GM21423 (cell line): ENCODE measurements around the gene MINK1.
"Not testable (repeated sequence)": the region's sequence is repeated elsewhere in the genome, so short reads cannot be mapped to it uniquely, and the experiment has no call there.

Experiments used
- ATAC-seq: cut with Tn5 transposase; IDR thresholded peaks from one replicate; pipeline ENCODE4 v1.9.1; 2021; ENCODE audit warnings: mild to moderate bottlenecking, moderate library complexity; ENCODE audit not compliant: unreplicated experiment

Gene MINK1

DNA sequence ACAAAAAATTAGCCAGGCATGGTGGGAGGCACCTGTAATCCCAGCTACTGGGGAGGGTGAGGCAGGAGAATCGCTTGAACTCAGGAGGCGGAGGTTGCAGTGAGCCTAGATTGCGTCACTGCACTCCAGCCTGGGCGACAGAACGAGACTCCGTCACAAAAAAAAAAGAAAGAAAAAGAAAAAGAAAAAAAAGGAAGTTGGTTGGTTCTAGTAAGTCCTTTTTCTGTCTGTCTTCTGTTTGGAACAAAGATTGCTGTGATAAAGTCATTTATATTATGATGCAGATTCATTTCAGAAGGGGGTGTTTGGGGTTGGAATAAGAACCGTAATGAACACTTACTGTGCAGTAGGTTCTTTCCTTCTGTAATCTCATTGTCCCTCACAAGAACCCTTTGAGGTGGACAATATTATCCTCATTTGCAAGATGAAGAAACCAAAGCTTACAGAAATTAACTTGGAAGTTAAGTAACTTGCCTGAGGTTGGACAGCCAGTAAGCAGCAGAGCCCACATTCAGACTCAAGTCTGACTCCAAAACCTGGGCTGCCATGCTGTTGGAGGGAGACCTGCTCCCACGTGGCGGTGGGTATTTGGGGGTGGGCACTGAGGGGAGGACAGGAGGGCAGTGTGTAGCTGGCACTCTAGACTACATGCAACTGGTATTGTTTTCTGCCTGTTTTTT is 10.3 kb downstream of the MINK1 start:
- no peak for ATAC-seq

DNA sequence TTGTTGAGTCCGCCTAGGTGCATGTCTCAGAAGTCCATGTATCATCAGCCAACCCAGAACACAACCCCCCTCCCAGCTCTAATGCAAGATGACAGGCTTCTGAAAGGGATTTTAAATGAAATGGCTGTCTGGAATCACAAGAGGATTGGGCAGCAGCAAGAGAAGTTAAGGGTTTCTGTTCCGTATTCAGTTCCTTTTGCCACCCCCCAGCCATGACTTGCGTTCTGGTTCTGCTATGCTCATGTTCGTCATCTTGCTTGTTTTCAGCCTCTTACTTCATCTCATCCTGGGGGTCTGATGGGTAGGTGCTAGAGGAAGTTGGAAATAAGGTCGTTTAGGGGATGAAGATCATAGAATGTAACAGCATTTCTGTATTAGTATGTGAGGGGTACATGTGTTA is 12.0 kb downstream of the MINK1 start:
- no peak for ATAC-seq

DNA sequence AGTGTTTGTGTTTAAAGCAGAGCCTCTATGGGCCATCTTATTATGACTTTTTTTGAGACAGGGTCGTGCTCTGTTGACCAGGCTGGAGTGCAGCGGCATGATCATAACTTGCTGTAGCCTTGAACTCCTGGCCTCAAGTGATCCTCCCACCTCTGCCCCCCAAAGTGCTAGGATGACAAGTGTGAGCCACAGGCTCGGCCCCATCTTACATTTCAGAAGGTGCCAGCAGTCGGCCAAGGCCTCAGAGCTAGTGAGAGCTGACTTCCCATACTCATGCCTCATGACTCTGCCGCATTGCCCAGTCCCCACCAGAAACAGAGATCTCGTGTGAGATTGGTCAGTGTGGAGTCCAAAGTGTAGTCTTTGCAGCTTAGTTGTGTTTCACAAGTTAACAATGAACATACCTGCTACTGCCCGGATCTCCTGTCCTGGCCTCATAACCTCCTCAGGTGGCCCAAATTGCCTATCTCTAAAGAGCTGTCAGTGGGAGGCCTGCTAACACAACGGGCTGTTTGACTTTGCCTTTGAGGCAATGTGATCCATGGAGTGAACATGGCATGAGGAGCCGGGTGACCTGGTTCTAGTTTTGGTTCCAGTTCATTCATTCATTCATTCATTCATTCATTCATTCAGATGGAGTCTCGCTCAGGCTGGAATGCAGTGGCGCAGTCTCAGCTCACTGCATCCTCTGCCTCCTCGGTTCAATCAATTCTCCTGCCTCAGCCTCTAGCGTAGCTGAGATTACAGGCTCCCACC is 13.7 kb downstream of the MINK1 start:
- no peak for ATAC-seq

DNA sequence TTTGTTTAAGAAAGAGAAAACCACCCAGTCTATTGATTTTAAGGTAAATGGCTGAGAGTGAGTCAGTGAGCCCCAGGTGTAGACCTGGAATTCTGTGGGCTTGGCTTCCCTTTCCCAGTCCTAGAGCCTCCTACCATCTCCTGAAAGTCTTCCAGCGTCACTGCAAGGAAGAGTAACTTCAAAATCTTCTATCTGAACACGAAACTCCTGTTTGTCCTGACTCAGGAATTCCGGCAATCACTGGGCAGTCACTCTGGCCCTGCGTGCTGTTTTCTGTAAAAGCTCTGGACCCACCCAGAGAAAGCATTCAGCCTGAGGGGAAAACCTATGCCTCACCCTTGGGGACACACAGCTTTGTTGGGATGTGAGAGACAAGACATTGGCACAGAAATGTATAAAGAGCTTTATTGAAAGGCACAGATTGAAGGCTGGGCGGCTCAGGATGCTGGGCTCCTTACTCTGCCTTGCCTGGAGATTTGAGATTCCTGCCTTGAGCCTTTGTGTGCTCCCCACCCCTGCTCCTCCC is 15.9 kb downstream of the MINK1 start:
- no peak for ATAC-seq

DNA sequence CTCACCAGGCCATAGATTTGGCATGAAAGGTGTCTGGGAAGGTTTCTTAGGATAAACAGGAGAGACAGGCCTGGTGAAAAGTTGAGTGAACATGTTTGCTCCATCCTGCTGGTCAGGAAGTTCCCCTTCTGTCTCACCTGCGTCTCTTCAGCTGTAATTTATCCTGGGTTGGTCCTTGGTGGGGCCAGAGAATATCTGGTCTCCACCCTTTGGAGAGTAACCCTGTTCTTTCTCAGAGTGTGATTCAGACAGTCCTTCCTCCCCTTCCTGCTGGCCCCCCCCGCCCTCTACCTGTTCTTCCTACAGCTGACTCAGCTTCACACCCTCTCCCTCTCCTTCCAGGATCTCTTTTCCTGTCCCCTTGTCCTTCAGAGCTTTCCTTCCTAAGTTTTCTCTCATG is 17.1 kb downstream of the MINK1 start:
- no peak for ATAC-seq

DNA sequence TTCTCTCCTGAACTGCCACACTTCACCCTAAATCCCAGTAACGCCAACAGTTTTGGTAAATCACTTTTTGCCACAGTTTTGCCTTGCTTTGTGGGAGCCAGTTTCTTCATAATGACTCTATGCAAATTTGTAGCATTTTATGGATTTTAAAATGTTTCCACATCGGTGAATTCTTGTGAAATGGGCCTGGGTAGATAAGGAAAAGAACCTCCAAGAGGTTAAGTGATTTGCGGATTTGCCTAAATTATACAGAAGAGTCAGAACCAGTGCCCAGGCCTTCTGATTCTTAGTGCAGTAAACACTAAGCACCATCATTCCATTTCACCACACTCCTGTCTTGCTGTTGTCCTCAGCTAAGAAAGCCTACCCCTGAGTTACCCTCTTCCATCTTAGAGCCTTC is 17.9 kb downstream of the MINK1 start:
- ATAC-seq = no peak

DNA sequence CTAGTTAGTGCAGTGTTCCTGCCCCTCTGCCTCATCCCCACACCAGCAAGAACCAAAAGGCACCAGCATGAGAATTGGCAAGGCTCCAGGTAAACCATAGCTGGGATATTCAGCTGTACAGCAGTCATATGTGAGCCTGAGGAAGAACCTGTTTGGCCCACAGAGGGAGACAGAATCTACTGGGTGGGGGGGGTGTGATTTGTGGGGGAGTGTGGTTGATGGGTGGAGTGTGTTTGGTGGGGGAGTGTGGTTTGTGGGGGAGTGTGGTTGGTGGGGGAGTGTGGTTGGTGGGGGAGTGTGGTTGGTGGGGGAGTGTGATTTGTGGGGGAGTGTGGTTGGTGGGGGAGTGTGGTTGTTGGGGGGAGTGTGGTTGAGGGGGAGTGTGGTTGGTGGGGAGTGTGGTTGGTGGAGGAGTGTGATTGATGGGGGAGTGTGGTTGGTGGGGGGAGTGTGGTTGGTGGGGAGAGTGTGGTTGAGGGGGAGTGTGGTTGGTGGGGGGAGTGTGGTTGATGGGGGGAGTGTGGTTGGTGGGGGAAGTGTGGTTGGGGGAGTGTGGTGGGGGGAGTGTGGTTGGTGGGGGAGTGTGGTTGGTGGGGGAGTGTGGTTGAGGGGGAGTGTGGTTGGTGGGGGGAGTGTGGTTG is 19.5 kb downstream of the MINK1 start:
- no peak for ATAC-seq

DNA sequence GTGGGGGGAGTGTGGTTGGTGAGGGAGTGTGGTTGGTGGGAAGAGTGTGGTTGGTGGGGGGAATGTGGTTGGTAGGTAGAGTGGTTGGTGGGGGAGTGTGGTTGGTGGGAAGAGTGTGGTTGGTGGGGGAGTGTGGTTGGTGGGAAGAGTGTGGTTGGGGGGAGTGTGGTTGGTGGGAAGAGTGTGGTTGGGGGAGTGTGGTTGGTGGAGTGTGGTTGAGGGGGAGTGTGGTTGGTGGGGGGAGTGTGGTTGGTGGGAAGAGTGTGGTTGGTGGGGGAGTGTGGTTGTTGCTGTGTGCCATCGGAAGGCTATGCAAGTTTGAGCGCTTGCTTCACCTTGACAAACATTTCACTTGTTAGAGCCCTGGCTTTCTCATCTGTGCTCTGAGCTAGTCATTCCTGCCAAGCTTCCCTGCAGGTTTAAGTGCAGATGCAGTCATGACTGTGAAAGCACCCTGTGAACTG is 20.1 kb downstream of the MINK1 start:
- no peak for ATAC-seq

DNA sequence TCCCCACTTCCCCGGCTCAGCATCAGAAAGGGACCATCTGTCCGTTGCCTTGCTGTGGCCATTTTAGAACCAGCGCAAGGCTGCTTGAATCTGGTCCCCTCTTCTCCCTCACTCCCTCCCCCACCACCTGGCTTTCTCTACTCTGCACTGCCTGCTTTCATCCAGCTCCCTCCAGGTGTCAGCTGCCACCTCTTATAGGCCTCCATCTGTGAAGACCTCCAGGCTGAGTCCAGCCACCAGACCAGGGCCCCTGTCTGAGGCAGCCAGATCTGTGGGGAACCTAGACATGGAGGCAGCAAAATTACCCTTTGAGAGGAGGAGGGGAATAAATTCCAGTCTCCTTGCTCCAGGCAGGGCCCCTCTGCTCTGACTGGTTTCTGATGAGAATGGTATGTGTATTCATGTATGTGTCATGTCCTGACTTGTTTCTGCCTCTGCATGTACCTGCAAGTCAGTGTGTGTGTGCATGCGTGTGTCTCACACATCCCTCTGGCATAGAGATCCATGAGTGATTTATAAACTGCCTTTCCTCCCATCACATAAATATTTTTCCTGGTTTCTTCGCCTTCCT is 21.1 kb downstream of the MINK1 start:
- ATAC-seq = no peak

DNA sequence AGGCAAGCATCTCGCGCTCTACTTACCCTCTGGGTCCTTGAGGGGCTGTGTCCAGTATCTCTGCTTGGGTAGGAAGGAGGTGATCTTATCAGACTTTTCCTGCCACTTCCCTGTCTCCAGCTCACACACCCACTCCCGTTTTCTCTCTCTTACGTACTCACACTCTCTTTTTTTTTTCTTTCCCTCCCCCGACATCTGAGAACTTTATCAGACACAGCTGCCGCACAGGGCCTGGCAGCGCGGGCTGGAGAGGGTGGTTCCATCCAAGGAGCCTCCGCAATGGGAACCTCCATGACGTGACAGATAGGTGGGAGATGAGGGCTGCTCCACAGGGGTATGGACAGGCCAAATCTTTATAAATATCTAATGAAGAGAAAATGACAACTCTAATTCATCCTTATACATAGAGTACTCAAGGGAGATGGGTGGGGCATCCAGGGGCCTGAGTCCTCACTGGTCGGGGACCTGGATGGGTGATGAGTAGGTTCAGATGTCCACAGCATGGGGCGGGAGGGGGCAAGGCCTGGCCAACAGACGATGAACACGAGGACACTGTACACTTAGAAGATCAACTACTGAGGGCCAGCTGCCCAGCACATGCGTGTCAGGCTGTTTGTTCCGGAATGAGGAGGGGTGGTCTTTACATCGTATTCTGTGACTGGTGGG is 23.3 kb downstream of the MINK1 start:
- no peak for ATAC-seq

DNA sequence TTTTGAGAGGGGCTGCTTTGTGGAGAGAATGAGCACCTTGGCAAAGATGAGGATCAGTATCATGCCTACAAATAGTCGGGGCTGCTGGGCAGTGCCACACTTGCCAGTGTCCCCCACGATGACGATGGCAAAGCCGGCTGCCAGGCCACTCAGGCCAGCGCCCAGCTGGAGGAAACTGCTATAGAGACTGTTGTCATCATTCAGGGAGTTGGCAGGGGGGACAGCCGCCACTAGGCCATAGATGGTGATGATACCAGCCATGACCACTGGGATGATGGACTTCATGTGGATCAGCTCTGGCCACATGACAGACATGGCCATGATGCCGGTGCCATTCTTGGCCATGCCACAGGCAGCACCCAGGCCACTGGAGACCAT is 23.8 kb downstream of the MINK1 start:
- no peak for ATAC-seq

DNA sequence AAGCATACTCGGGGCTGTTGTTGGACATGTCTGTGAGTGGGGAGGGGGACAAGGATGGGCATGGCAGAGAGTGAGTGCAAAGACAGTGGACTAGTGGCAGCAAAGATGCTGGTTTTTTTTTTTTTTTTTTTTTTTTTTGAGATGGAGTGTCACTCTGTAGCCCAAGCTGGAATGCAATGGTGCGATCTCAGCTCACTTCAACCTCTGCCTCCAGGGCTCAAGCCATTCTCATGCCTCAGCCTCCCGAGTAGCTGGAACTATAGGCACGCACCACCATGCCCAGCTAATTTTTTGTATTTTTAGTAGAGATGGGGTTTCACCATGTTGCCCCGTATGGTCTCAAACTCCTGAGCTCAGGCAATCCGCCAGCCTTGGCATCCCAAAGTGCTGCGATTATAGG is 24.2 kb downstream of the MINK1 start:
- ATAC-seq = not testable (repeated sequence)

DNA sequence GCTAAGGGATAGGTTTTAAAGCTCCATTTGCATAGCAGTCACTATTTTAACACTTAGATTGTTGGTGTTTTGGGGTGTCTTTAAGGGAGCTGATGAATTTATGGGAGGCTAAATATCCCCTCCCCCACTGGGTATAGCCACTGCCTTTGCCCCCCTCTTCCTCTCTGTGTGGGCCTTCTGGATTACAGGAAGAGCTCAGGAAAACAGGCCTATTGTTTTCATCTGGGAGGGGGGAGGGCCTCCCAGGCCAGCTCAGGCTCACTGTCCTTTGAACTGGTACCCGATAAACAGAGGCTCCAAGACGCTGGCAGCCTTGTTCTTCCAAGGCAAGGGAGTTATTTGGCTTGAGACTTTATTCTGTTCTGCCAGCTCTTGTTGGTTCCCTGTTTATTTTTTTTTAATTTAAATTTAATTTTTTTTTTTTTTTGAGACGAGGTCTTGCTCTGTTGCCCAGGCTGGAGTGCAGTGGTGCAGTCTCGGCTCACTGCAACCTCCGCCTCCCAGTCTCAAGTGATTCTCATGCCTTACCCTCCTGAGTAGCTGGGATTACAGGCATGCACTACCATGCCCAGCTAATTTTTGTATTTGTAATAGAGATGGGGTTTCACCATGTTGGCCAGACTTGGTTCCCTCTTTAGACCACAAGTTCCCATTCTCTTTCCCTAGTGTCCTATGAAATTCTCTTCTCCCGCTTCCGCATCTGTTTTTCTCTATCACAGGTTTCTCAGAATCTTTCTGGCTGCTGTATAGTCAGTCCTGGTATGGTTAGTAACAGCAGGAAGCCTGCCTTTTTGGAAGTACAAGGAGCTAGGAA is 25.1 kb downstream of the MINK1 start:
- no peak for ATAC-seq

DNA sequence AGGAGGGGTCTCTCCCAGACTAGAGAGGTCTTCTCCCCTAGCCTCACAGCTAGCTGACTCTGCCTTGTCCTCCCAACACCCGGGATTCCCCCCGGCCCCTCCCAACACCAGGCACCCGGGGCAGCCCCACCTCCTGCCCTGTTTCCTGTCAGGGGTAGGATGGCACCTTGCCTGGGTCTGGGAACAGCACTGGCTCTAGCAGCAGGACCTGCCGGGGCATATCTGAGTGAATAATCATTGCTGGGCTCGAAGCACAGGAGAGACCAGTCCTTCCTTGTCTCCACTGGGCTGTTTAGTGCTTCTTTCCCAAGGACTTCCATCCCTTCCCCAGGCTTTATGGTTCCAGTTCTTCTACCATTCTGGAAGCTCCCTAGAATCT is 25.7 kb downstream of the MINK1 start:
- ATAC-seq = no peak

DNA sequence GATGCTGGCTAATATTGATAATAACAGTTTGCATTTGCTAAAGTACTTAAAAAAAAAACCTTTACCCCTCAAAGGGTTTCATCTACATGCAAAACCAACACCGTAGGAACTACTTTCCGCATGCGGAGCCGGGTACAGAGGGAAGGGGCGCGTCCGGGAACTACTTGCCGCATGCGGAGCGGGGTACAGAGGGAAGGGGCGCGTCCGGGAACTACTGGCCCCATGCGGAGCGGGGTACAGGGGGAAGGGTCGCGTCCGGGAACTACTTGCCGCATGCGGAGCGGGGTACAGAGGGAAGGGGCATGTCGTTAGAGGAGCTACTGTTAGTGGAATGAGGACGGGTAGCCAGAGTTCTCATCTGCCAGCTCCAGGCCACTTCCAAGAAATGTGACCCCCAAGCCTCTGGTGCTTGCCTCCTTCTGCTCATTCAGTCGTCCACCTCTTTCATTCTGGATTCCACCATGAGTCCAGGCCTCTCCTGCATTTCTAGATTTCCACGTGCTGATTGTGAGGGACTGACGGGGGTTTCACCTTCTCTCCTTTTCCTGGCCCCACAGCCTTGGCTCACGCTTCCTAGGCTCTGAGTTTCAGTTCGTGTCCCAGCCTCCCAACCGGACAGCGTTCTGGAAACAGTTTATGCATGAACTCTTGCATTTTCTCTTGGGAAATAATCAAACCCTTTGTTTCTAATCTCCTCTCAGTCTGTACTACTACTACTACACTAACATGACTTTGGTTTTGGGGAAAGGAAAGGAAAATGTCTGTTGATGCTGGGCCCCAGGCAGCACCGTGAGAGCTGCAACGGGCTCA is 26.9 kb downstream of the MINK1 start:
- ATAC-seq = no peak

DNA sequence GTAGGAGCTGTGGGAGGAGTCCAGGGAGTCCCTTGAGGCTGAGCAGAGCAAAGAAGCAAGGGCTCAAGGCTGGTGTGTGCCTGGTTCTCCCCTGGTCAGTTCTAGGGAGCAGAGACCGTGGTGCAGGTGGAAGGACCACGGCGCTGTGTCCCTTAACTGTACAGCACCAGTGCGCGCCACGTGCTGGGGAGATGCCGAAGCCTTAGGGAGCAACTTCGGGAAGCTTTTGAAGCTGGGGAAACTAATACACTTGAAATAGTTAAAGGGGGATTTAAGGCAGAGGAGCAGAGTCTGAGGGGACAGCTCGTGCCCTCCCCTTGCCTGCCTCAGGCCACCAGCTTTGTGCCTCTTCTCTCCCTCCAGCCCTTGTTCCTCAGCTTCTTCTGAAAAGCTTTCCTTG is 27.5 kb downstream of the MINK1 start:
- no peak for ATAC-seq

DNA sequence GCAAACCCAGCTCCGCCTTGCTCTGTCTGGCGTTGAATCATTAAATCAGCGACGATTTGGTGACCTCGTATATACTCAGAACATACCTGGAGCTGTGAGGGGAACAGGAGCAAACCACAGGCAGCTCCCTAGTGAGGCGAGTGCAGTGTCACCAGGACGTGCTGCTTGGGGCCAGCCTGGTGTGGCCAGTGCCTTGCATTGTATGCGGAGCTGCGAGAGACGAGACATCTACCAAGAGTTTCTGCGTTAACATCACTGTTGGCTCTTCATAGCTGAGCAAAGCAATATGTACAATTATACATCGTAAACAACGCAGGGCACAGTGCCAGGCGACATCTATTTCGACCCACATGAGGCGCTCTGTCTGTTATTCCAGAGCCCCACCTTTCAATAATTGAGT is 27.9 kb downstream of the MINK1 start:
- ATAC-seq = no peak

DNA sequence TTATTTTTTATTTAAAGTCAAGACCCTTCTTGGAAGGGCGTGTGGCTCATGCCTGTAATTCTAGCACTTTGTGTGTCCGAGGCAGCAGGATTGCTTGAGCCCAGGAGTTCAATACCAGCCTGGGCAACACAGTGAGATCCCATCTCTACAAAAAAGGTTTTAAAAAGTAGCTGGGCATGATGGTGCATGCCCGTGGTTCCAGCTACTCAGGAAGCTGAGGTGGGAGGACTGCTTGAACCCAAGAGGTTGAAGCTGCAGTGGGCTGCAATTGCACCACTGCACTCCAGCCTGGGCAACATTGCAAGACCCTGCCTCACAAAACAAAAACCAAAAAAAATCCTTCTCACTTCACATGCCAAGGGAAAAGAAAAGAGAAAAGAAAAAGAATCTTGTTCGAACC is 29.6 kb downstream of the MINK1 start:
- ATAC-seq = no peak

DNA sequence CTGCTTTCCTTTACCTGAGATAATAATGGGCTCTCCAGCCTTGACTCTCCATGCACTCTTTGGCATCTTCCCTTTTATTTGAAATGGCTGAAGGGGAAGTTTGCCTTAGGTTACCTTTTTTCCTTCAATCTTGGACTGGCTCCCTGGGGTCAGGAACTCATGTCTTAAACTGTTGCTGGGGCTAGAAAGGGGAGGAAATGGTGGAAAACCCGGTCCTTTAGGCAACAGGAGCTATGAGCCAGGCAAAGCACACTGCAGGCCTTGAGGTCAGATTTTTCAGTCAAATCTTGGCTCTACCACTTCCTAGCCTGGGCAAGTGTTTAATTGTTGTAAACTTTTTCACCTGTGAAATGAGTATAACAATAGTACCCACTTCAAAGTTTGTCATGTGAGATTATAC is 30.2 kb downstream of the MINK1 start:
- no peak for ATAC-seq
